GM12878 (cell line): ENCODE results near the gene IL1RL2. TPM values are rescaled to one million over a fixed set of nuclear protein-coding genes. Genes with fewer than 3 reads are reported as not detected.

ENCODE experiments used
- ATAC-seq: fragments of 200-7000 bp; cut with Tn5 transposase; 3 replicates; pipeline ENCODE4 v1.9.1; 2020; ENCODE audit warnings: mild to moderate bottlenecking, moderate library complexity
- BruUV-seq: library from RNA; stranded (reverse); fragments of 400-500 nt; replicated peaks from 2 replicates; lab custom pipeline; 2021; lab: Mats Ljungman, UMichigan
- CTCF ChIA-PET: fragments of 300-600 bp; sonication (Branson Sonifier 250); formaldehyde crosslinking; extraction: SDS; loops from one replicate; lab custom pipeline; 2021; ENCODE audit warnings: inconsistent platforms; lab: Yijun Ruan, JAX
- POLR2A ChIA-PET: fragments of 350-600 bp; formaldehyde crosslinking; extraction: SDS; loops from one replicate; lab custom pipeline; 2021; ENCODE audit warnings: inconsistent platforms; lab: Charles Lee
- RAD21 ChIA-PET: fragments of 300-600 bp; sonication (Branson Sonifier 250); formaldehyde crosslinking; loops from one replicate; lab custom pipeline; 2023; ENCODE audit warnings: antibody characterized with exemption; ENCODE audit not compliant: unreplicated experiment; lab: Charles Lee
- SMC1A ChIA-PET: fragments of 300-600 bp; sonication (Branson Sonifier 250); formaldehyde crosslinking; loops from one replicate; lab custom pipeline; 2023; ENCODE audit not compliant: unreplicated experiment, uncharacterized antibody; lab: Charles Lee
- DNase-seq: peaks from one replicate; pipeline ENCODE4 v3.0.0-alpha.2; 2011; ENCODE audit warnings: low read depth, low spot score
- FAIRE-seq: peaks from 3 replicates; lab custom pipeline; 2011; peaks lifted over from hg19 to GRCh38; lab: Jason Lieb, UNC
- H2AFZ ChIP-seq: 2 replicates; pipeline ENCODE4 v1.6.0; 2011; ENCODE audit warnings: low read depth, low read length, control low read depth; ENCODE audit not compliant: control insufficient read depth
- H3K27ac ChIP-seq: 2 replicates; pipeline ENCODE4 v1.5.1; 2011; ENCODE audit warnings: control low read depth; ENCODE audit not compliant: control insufficient read depth, insufficient read depth
- H3K27me3 ChIP-seq, 2 experiments: replicated peaks in 1 of 2; 2 replicates each; pipeline versions ENCODE4 v1.6.0 to v1.6.1; 2011; ENCODE audit warnings: low read length in 1 of 2; ENCODE audit not compliant: control insufficient read depth in 2 of 2, insufficient read depth in 2 of 2
- H3K36me3 ChIP-seq, 2 experiments: 2 replicates each; pipeline ENCODE4 v1.5.1; 2011; ENCODE audit warnings: low read length in 1 of 2; ENCODE audit not compliant: control insufficient read depth in 2 of 2, insufficient read depth in 2 of 2
- H3K4me1 ChIP-seq: 2 replicates; pipeline ENCODE4 v1.6.1; 2011; ENCODE audit warnings: mild to moderate bottlenecking, low read length, moderate library complexity, mixed read lengths; ENCODE audit not compliant: control insufficient read depth, insufficient read depth
- H3K4me2 ChIP-seq: 2 replicates; pipeline ENCODE4 v1.6.0; 2011; ENCODE audit warnings: control low read depth; ENCODE audit not compliant: control insufficient read depth, insufficient read depth
- H3K4me3 ChIP-seq: fragments of 200-600 bp; sonication (generic); 2 replicates; pipeline ENCODE4 v1.5.1; 2016
- H3K79me2 ChIP-seq: 2 replicates; pipeline ENCODE4 v1.6.0; 2011; ENCODE audit warnings: low read length; ENCODE audit not compliant: control insufficient read depth, insufficient read depth
- H3K9ac ChIP-seq: 2 replicates; pipeline ENCODE4 v1.8.0; 2011; ENCODE audit warnings: low read length, control low read depth, mixed read lengths; ENCODE audit not compliant: control insufficient read depth, insufficient read depth
- H3K9me3 ChIP-seq: replicated peaks from 3 replicates; pipeline ENCODE4 v1.5.1; 2011; ENCODE audit warnings: mild to moderate bottlenecking, low read length; ENCODE audit not compliant: control insufficient read depth, insufficient read depth
- H4K20me1 ChIP-seq: 2 replicates; pipeline ENCODE4 v1.6.0; 2011; ENCODE audit not compliant: control insufficient read depth, insufficient read depth
- ASH2L ChIP-seq: fragments of 300-600, 200-600 bp; sonication (generic); IDR thresholded peaks from 2 replicates; pipeline ENCODE4 v1.6.1; 2017; ENCODE audit warnings: low read depth, mild to moderate bottlenecking, borderline replicate concordance
- BACH1 ChIP-seq: fragments of 450-650 bp; IDR thresholded peaks from 2 replicates; pipeline ENCODE4 v1.6.1; 2017; ENCODE audit warnings: mild to moderate bottlenecking, borderline replicate concordance
- CHD1 ChIP-seq: IDR thresholded peaks from 2 replicates; pipeline ENCODE4 v1.6.1; 2012; ENCODE audit warnings: low read depth, low read length, improper control_type of control experiment
- EGR1 ChIP-seq, 2 experiments: IDR thresholded peaks; 1 replicate in 1 of 2; 2 replicates in 1 of 2; pipeline ENCODE4 v1.6.1; 2011 to 2012; ENCODE audit warnings: low read depth in 2 of 2, low read length in 2 of 2, borderline replicate concordance in 1 of 2, mild to moderate bottlenecking in 1 of 2, moderate library complexity in 1 of 2
- FOXM1 ChIP-seq: IDR thresholded peaks from 2 replicates; pipeline ENCODE4 v1.6.1; 2012; ENCODE audit warnings: low read depth, mild to moderate bottlenecking, inconsistent platforms, low read length, moderate library complexity
- IRF4 ChIP-seq: IDR thresholded peaks from 2 replicates; pipeline ENCODE4 v1.6.1; 2011; ENCODE audit warnings: low read depth, low read length
- MXI1 ChIP-seq: fragments of 150-350 bp; IDR thresholded peaks from 2 replicates; pipeline ENCODE4 v1.6.1; 2011; ENCODE audit warnings: low read depth, mild to moderate bottlenecking, inconsistent platforms, low read length, improper control_type of control experiment
- PAX8 ChIP-seq: fragments of 450-650 bp; IDR thresholded peaks from 2 replicates; pipeline ENCODE4 v1.6.1; 2017; ENCODE audit warnings: mild to moderate bottlenecking, moderate library complexity
- ZNF622 ChIP-seq: fragments of 450-650 bp; IDR thresholded peaks from 2 replicates; pipeline ENCODE4 v1.6.1; 2017; ENCODE audit warnings: mild to moderate bottlenecking, inconsistent platforms
- WGBS: methylation state at CpG from one replicate; pipeline ENCODE4 v1.1.6; 2016; ENCODE audit warnings: low lambda C conversion rate; ENCODE audit not compliant: insufficient replicate concordance, insufficient coverage; ENCODE audit errors: missing lambda C conversion rate; 5-methylcytosine and 5-hydroxymethylcytosine counted together
- in situ Hi-C: fragments of 300-500 bp; cut with MboI; formaldehyde crosslinking; loops from 9 replicates; pipeline ENCODE4 v1.14.3; 2018; ENCODE audit warnings: mixed read lengths
- intact Hi-C: fragments of 100-400 bp; cut with micrococcal nuclease; formaldehyde crosslinking; loops from one replicate; pipeline ENCODE4 v1.14.2; 2022; ENCODE audit not compliant: unreplicated experiment
- polyA plus RNA-seq, 11 experiments: library from polyadenylated mRNA; depleted of rRNA in 4 of 11; unstranded in 6 of 11; stranded (reverse) in 5 of 11; fragments of >200 nt; fragmentation: Nextera tagmentation in 4 of 11; fragmentation: Illumina TruSeq in 1 of 11; extraction: Ambion mirVana in 4 of 11; extraction: Trizol in 1 of 11; gene quantifications; 1 replicate in 1 of 11; 2 replicates in 10 of 11; pipeline versions ENCODE4 v1.2.1 to v1.2.3, GENCODE V29; 2011 to 2016; ENCODE audit warnings: inconsistent platforms in 2 of 11, missing spikeins in 2 of 11, low read depth in 1 of 11
- total RNA-seq, 4 experiments: library from RNA; depleted of rRNA in 3 of 4; stranded (reverse); fragments of >200 nt in 3 of 4; fragmentation: Illumina TruSeq in 1 of 4; extraction: Trizol in 1 of 4; gene quantifications; 2 replicates each; pipeline versions ENCODE4 v1.2.1 to v1.2.3, GENCODE V29; 2013 to 2021
- TF ChIP-seq, protein P1 (sequence below), 3 experiments: IDR thresholded peaks in 2 of 3; conservative IDR thresholded peaks in 1 of 3; 2 replicates each; pipeline ENCODE4 v1.5.1; 2011; ENCODE audit warnings: low read depth in 3 of 3, low read length in 3 of 3, mild to moderate bottlenecking in 3 of 3, control low read depth in 2 of 3, moderate library complexity in 2 of 3, inconsistent platforms in 1 of 3, mixed read lengths in 1 of 3; ENCODE audit not compliant: control insufficient read depth in 2 of 3, insufficient read depth in 1 of 3; ENCODE audit errors: extremely low read depth in 1 of 3

The IL1RL2 gene
- total and polyA plus RNA-seq, 10 of the 15 experiments (the other 5 are each of a cell fraction or from before 2014, with no cell fraction given) = not detected

DNA sequence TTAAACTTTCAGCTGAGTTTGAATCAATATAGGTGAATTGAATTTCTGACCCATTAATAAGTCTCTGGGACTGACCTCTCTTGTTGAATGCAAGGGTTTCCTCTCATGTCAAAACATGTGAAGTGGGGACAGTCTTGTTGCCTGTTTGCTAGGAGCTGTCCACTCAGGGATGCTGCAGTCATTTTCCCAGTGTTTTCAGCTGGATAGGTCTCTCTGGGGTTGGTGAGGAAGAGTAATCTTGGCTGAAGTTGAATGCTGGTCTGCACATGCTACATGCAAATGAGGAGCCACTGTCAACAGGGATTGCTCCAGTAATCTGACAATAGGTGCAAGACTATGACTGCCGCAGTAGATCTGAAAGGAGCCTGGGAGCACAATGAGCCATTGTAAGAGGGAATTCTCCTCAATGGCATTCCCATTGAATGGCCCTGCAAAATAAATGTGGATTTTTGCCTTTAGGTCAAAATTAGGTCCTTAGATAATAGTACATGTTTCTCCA, 90.4 kb downstream of the IL1RL2 start:
- H3K27me3 ChIP-seq = no peaks in the 10 kb centered on the region; a peak in 1 of 4 replicates
- no peak overlapping the region for H3K4me3 ChIP-seq
- DNase-seq (no peak), ATAC-seq (no peak), FAIRE-seq (no peak)
- no peaks in the 10 kb centered on the region for H4K20me1 ChIP-seq
- in situ Hi-C loops (no loop called here), intact Hi-C loops (no loop called here)
- TF ChIP-seq CHD1 (no peak), ASH2L (no peak), IRF4 (no peak), FOXM1 (no peak), MXI1 (no peak), ZNF622 (no peak), EGR1 (IDR thresholded peaks at IDR 0.05; ENCODE audit: borderline replicate concordance in 1 of 2, low read depth in 2 of 2, low read length in 2 of 2) (no peak), BACH1 (no peak), PAX8 (no peak)
- TF ChIP-seq, protein P1, sequence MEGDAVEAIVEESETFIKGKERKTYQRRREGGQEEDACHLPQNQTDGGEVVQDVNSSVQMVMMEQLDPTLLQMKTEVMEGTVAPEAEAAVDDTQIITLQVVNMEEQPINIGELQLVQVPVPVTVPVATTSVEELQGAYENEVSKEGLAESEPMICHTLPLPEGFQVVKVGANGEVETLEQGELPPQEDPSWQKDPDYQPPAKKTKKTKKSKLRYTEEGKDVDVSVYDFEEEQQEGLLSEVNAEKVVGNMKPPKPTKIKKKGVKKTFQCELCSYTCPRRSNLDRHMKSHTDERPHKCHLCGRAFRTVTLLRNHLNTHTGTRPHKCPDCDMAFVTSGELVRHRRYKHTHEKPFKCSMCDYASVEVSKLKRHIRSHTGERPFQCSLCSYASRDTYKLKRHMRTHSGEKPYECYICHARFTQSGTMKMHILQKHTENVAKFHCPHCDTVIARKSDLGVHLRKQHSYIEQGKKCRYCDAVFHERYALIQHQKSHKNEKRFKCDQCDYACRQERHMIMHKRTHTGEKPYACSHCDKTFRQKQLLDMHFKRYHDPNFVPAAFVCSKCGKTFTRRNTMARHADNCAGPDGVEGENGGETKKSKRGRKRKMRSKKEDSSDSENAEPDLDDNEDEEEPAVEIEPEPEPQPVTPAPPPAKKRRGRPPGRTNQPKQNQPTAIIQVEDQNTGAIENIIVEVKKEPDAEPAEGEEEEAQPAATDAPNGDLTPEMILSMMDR (IDR thresholded peaks at IDR 0.05 in 2 of 3, conservative IDR thresholded peaks at IDR 0.05 in 1 of 3; ENCODE audit: control insufficient read depth in 2 of 3, extremely low read depth in 1 of 3, insufficient read depth in 1 of 3, low read depth in 3 of 3, low read length in 3 of 3) = no peak
- RAD21 ChIA-PET = no interaction called here
- no TSS peak for BruUV-seq
- CTCF ChIA-PET = interaction anchor here (0.7 to 1.5 kb wide), 4 partner anchors 9 to 25 kb away, joined by 3 to 5 read pairs (median 3); no protein-coding TSS in a partner anchor
- H3K4me1 ChIP-seq = no peaks in the 10 kb centered on the region
- H3K9ac ChIP-seq = no peak overlapping the region
- no peak overlapping the region for H2AFZ ChIP-seq
- H3K27ac ChIP-seq = no peak overlapping the region
- WGBS = 59% methylated on average over 1 of the region's 1 CpG
- SMC1A ChIA-PET = interaction anchor here (0.9 to 1.9 kb wide), 4 partner anchors 9 to 166 kb away, joined by 3 to 7 read pairs (median 4); no protein-coding TSS in a partner anchor
- POLR2A ChIA-PET = no interaction called here
- no peaks in the 10 kb centered on the region for H3K9me3 ChIP-seq
- no peaks in the 10 kb centered on the region for H3K36me3 ChIP-seq
- no peaks in the 10 kb centered on the region for H3K79me2 ChIP-seq
- no peak overlapping the region for H3K4me2 ChIP-seq
